Stimulated activated naive B cell treated with anti-CD40 and anti-IgM and Interleukin-4, amounts not matched to agents 10 μg/mL and 1 μg/mL and 100 μg/mL, for 72 hours (primary cell): ENCODE measurements around the gene RNF152.
"Not testable (repeated sequence)": the region's sequence is repeated elsewhere in the genome, so short reads cannot be mapped to it uniquely, and the experiment has no call there.

ENCODE experiments used
- ATAC-seq, 2 donors: fragments of 150-1000 bp; cut with Tn5 transposase; replicated peaks; 2 replicates each; pipeline ENCODE4 v1.10.0; 2021; ENCODE audit warnings: moderate library complexity in 1 of 2
- DNase-seq: peaks from one replicate; pipeline ENCODE4 v3.0.0; 2021
- H3K27ac Mint-ChIP-seq: one replicate; pipeline ENCODE4 v1.8.0; 2022; ENCODE audit warnings: mild to moderate bottlenecking, mixed read lengths
- H3K27me3 Mint-ChIP-seq, 2 donors: one replicate each; pipeline ENCODE4 v1.8.0; 2022; ENCODE audit warnings: mixed read lengths in 2 of 2
- H3K36me3 Mint-ChIP-seq, 2 donors: one replicate each; pipeline ENCODE4 v1.8.0; 2022; ENCODE audit warnings: mixed read lengths in 2 of 2, mild to moderate bottlenecking in 1 of 2
- H3K4me1 Mint-ChIP-seq, 2 donors: one replicate each; pipeline ENCODE4 v1.8.0; 2022; ENCODE audit warnings: mixed read lengths in 2 of 2, mild to moderate bottlenecking in 1 of 2
- H3K4me3 Mint-ChIP-seq, 2 donors: one replicate each; pipeline ENCODE4 v1.8.0; 2022; ENCODE audit warnings: mild to moderate bottlenecking in 2 of 2, mixed read lengths in 2 of 2, moderate library complexity in 1 of 2
- H3K9me3 Mint-ChIP-seq, 2 donors: one replicate each; pipeline ENCODE4 v1.8.0; 2022; ENCODE audit warnings: mixed read lengths in 2 of 2, mild to moderate bottlenecking in 1 of 2

RNF152 gene

GRCh38 chr18:61787011-61787670 is 105.7 kb downstream of the RNF152 start:
- not testable (repeated sequence) for H3K27ac Mint-ChIP-seq, H3K36me3 Mint-ChIP-seq, H3K9me3 Mint-ChIP-seq, H3K4me1 Mint-ChIP-seq, H3K27me3 Mint-ChIP-seq, DNase-seq, H3K4me3 Mint-ChIP-seq, ATAC-seq

GRCh38 chr18:61785588-61785987 is 107.2 kb downstream of the RNF152 start:
- Mint-ChIP-seq H3K4me3 (no peak overlapping the region), H3K36me3 (no peaks in the 10 kb centered on the region), H3K9me3 (peaks cover 4 to 5% of the 10 kb centered on the region in 2 donors), H3K27ac (no peak overlapping the region), H3K27me3 (no peaks in the 10 kb centered on the region), H3K4me1 (no peaks in the 10 kb centered on the region)
- no peak for ATAC-seq
- DNase-seq: no peak

GRCh38 chr18:61784834-61785233 is 108.0 kb downstream of the RNF152 start:
- Mint-ChIP-seq H3K4me1 (no peaks in the 10 kb centered on the region), H3K27ac (no peak overlapping the region), H3K9me3 (peaks cover 4 to 5% of the 10 kb centered on the region in 2 donors), H3K4me3 (no peak overlapping the region), H3K27me3 (no peaks in the 10 kb centered on the region), H3K36me3 (no peaks in the 10 kb centered on the region)
- no peak for ATAC-seq
- no peak for DNase-seq

DNA sequence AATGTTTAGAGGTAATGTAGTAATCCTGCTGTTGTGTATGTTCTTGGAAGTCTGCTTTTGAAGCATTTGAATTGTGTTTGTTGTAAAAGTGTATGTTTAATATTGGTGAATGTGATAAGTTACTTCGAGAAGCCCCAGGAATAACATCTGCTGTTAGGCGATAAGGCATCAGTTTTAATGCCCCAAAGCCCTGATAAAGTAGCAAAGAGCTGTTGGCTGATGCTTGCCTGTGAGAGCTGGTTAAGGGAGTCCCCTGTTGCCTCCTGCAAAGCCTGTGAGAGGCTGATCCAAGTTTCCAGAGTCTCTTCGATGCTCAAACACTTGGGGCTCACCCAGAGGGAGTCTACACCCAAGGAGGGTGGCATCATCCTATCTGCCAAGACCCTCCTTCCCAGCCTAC is 110.3 kb downstream of the RNF152 start:
- H3K27me3 Mint-ChIP-seq: no peaks in the 10 kb centered on the region

GRCh38 chr18:61776201-61776600 is 116.6 kb downstream of the RNF152 start:
- H3K27me3 Mint-ChIP-seq, H3K27ac Mint-ChIP-seq, DNase-seq, H3K36me3 Mint-ChIP-seq, H3K4me1 Mint-ChIP-seq, ATAC-seq, H3K4me3 Mint-ChIP-seq: not testable (repeated sequence)
- H3K9me3 Mint-ChIP-seq: peaks cover 10 to 17% of the 10 kb centered on the region in 2 donors

More for the DNA sequence above, 110.3 kb downstream of the RNF152 start:
- no peaks in the 10 kb centered on the region for H3K36me3 Mint-ChIP-seq
- DNase-seq (no peak), ATAC-seq (no peak)
- H3K27ac Mint-ChIP-seq: no peak overlapping the region
- no peak overlapping the region for H3K4me3 Mint-ChIP-seq
- H3K9me3 Mint-ChIP-seq: peaks cover 4 to 9% of the 10 kb centered on the region in 2 donors
- no peaks in the 10 kb centered on the region for H3K4me1 Mint-ChIP-seq

GRCh38 chr18:61774846-61775245 is 118.0 kb downstream of the RNF152 start:
- peaks cover 0 to 5% of the 10 kb centered on the region in 2 donors for H3K36me3 Mint-ChIP-seq
- H3K27ac Mint-ChIP-seq: no peak overlapping the region
- H3K9me3 Mint-ChIP-seq: peaks cover 10 to 19% of the 10 kb centered on the region in 2 donors
- ATAC-seq: no peak
- H3K4me3 Mint-ChIP-seq: no peak overlapping the region
- H3K27me3 Mint-ChIP-seq: no peaks in the 10 kb centered on the region
- no peaks in the 10 kb centered on the region for H3K4me1 Mint-ChIP-seq
- DNase-seq: no peak

DNA sequence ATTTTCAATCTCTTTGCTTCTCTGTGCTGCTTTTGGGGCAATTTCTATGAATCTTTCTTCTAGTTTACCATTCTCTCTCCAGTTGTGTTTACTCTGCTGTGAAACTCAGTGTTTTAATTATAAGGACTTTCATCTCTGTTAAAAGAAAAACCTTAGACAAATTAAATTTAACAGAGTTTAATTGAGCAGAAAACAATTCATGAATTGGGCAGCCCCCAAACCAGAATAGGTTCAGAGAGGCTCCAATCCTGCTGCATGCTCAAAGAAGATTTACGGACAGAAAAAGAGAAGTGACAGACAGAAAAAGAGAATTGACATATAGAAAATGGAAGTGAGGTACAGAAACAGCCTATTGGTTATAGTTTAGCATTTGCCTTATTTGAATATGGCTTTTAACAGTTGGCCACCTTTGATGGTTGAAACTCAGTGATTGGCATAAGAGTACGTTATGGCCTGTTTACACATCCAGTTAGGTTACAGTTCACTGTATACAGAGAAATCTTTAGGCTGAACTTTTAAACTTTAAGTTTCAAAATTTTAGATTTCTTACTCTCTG is 120.4 kb downstream of the RNF152 start:
- H3K9me3 Mint-ChIP-seq: peaks cover 10 to 19% of the 10 kb centered on the region in 2 donors
- peaks cover 2 to 5% of the 10 kb centered on the region in 2 donors for H3K36me3 Mint-ChIP-seq
- peaks cover 0 to 5% of the 10 kb centered on the region in 2 donors for H3K27me3 Mint-ChIP-seq

GRCh38 chr18:61771861-61772260 is 120.9 kb downstream of the RNF152 start:
- H3K9me3 Mint-ChIP-seq: peaks cover 10 to 19% of the 10 kb centered on the region in 2 donors
- no peak overlapping the region for H3K27ac Mint-ChIP-seq
- peaks cover 2 to 5% of the 10 kb centered on the region in 2 donors for H3K36me3 Mint-ChIP-seq
- ATAC-seq (peak; percentile 71 to 82), DNase-seq (no peak)
- H3K4me1 Mint-ChIP-seq: no peaks in the 10 kb centered on the region
- H3K27me3 Mint-ChIP-seq: peaks cover 0 to 5% of the 10 kb centered on the region in 2 donors
- no peak overlapping the region for H3K4me3 Mint-ChIP-seq

More for the DNA sequence above, 120.4 kb downstream of the RNF152 start:
- Mint-ChIP-seq H3K27ac (no peak overlapping the region), H3K4me3 (no peak overlapping the region), H3K4me1 (no peaks in the 10 kb centered on the region)
- ATAC-seq (peak; percentile 54 to 70), DNase-seq (no peak)

- DNase-seq: no peak
- no peak overlapping the region for H3K4me3 Mint-ChIP-seq
- H3K4me1 Mint-ChIP-seq: no peaks in the 10 kb centered on the region
- H3K27me3 Mint-ChIP-seq: peaks cover 0 to 5% of the 10 kb centered on the region in 2 donors
- H3K27ac Mint-ChIP-seq: no peak overlapping the region
- peaks cover 5 to 11% of the 10 kb centered on the region in 2 donors for H3K9me3 Mint-ChIP-seq
- peaks cover 0 to 2% of the 10 kb centered on the region in 2 donors for H3K36me3 Mint-ChIP-seq
- ATAC-seq: no peak
Observed at GRCh38 chr18:61770279-61770678, 122.5 kb downstream of the RNF152 start.

GRCh38 chr18:61766266-61766884 is 126.4 kb downstream of the RNF152 start:
- DNase-seq (no peak), ATAC-seq (no peak)
- Mint-ChIP-seq H3K36me3 (peaks cover 0 to 2% of the 10 kb centered on the region in 2 donors), H3K4me1 (no peaks in the 10 kb centered on the region), H3K9me3 (peaks cover 0 to 5% of the 10 kb centered on the region in 2 donors), H3K4me3 (no peak overlapping the region), H3K27ac (no peak overlapping the region), H3K27me3 (peaks cover 0 to 5% of the 10 kb centered on the region in 2 donors)

DNA sequence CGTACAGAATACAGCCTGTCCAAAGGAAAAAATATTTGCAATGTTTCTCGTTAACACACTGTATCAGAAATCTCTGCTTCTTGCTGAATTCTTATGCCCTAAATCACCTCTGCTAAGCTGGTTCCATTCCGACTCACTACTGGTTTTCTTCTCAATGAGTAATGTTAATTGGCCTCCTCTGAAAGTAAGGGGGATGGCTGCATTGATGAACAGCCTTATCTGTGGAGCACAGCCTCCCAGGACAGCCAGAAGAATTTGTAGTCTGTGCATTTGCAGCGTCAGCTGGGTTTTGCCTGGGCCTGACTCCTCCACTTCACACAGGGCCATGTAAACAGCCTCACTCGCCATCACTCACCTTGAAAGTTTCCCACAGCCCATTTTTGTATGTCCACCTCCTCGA is 127.7 kb downstream of the RNF152 start:
- DNase-seq: no peak
- no peaks in the 10 kb centered on the region for H3K4me1 Mint-ChIP-seq
- H3K4me3 Mint-ChIP-seq: no peak overlapping the region
- no peak for ATAC-seq
- H3K9me3 Mint-ChIP-seq: peaks cover 4 to 8% of the 10 kb centered on the region in 2 donors
- H3K27me3 Mint-ChIP-seq: peaks cover 0 to 5% of the 10 kb centered on the region in 2 donors
- no peak overlapping the region for H3K27ac Mint-ChIP-seq
- H3K36me3 Mint-ChIP-seq: peaks cover 0 to 4% of the 10 kb centered on the region in 2 donors

DNA sequence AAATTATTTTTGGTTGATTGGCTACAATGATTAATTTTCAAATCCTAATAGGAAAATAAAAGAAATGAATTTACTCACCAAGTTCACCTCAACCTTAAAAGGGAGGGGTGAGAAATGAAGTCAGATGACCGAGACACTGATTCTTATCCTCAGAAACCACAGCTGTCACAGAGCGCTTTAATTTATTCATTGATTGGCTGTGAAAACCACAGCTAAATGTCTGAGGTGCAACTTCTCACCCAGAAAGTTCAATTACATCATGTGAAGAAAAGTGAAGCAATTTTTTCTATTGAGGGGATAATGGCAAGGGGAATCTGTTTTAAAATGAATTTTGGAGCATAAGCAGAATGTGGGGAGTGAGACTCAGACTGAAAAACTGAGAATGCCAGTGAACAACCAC is 128.4 kb downstream of the RNF152 start:
- ATAC-seq: peak; percentile 61 to 67
- Mint-ChIP-seq H3K9me3 (peaks cover 5% of the 10 kb centered on the region in 2 donors), H3K27me3 (peaks cover 0 to 3% of the 10 kb centered on the region in 2 donors), H3K36me3 (peaks cover 0 to 2% of the 10 kb centered on the region in 2 donors), H3K4me3 (no peak overlapping the region), H3K27ac (no peak overlapping the region), H3K4me1 (no peaks in the 10 kb centered on the region)
- no peak for DNase-seq

DNA sequence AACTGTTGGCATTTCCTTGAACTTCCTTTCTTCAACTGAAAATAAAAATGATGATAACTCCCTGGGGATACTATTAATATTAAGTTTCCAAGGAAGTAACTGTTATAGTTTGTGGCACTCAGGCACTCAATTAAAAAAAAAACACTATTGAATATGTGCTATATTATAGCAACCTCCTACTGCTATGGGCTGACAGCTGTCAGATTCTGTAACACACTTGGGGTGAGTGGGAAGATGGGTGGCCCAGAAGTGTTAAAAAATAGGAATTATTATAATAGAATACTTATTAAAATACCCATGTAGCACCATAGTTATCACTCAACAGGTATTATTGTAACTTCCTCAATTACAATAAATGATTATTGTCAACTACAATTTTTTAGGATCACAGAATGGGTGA is 130.9 kb downstream of the RNF152 start:
- no peak for DNase-seq
- peaks cover 0 to 2% of the 10 kb centered on the region in 2 donors for H3K36me3 Mint-ChIP-seq
- no peak overlapping the region for H3K27ac Mint-ChIP-seq
- no peak overlapping the region for H3K4me3 Mint-ChIP-seq
- H3K27me3 Mint-ChIP-seq: no peaks in the 10 kb centered on the region
- H3K4me1 Mint-ChIP-seq: no peaks in the 10 kb centered on the region
- peaks cover 3 to 5% of the 10 kb centered on the region in 2 donors for H3K9me3 Mint-ChIP-seq
- no peak for ATAC-seq
